B cell (primary cell): ENCODE measurements around the gene CDH5. TPM values are rescaled to one million over a fixed set of nuclear protein-coding genes. Genes with fewer than 3 reads are reported as not detected.

ENCODE experiments used
- ATAC-seq: fragments of 200-7000 bp; cut with Tn5 transposase; one replicate; pipeline ENCODE4 v1.10.0; 2021; ENCODE audit warnings: low read depth, mild to moderate bottlenecking, moderate number of reproducible peaks, moderate library complexity
- CTCF ChIA-PET: fragments of 350-600 bp; sonication (Branson Sonifier 250); formaldehyde crosslinking; loops from one replicate; lab custom pipeline; 2021; ENCODE audit warnings: antibody characterized with exemption, inconsistent platforms; lab: Charles Lee
- POLR2A ChIA-PET: fragments of 350-600 bp; sonication (Branson Sonifier 250); formaldehyde crosslinking; loops from one replicate; lab custom pipeline; 2021; ENCODE audit warnings: antibody characterized with exemption; lab: Charles Lee
- DNase-seq: peaks from one replicate; pipeline ENCODE4 v3.0.0; 2013
- H2AFZ ChIP-seq: 2 replicates; pipeline ENCODE4 v1.6.1; 2012; ENCODE audit warnings: mild to moderate bottlenecking, low read depth, low read length; ENCODE audit not compliant: insufficient read depth, poor library complexity, severe bottlenecking
- H3K27ac ChIP-seq, 2 donors: 1 replicate in 1 of 2; 2 replicates in 1 of 2; pipeline ENCODE4 v1.5.1; 2012 to 2013; ENCODE audit warnings: low read length in 2 of 2, mild to moderate bottlenecking in 2 of 2, moderate library complexity in 1 of 2
- H3K27me3 ChIP-seq, 4 experiments: fragments of 200-600 bp in 1 of 4; sonication (generic) in 1 of 4; replicated peaks in 1 of 4; 1 replicate in 2 of 4; 2 replicates in 2 of 4; pipeline versions ENCODE4 v1.6.1 to v1.7.0; 2013 to 2016; ENCODE audit warnings: low read length in 3 of 4, mild to moderate bottlenecking in 2 of 4, mixed read lengths in 1 of 4, moderate library complexity in 1 of 4; ENCODE audit not compliant: insufficient read depth in 4 of 4, control insufficient read depth in 3 of 4; ENCODE audit errors: control extremely low read depth in 1 of 4
- H3K36me3 ChIP-seq, 2 experiments: replicated peaks in 1 of 2; 1 replicate in 1 of 2; 2 replicates in 1 of 2; pipeline versions ENCODE4 v1.6.1 to v1.7.1; 2013; ENCODE audit warnings: low read length in 1 of 2; ENCODE audit not compliant: insufficient read depth in 2 of 2, control insufficient read depth in 1 of 2; ENCODE audit errors: control extremely low read depth in 1 of 2, extremely low read depth in 1 of 2
- H3K4me1 ChIP-seq, 2 donors: fragments of 200-600 bp in 1 of 2; sonication (generic) in 1 of 2; 1 replicate in 1 of 2; 2 replicates in 1 of 2; pipeline versions ENCODE4 v1.5.1 to v1.6.1; 2013 to 2017; ENCODE audit warnings: low read length in 2 of 2; ENCODE audit not compliant: control insufficient read depth in 2 of 2, insufficient read depth in 2 of 2
- H3K4me2 ChIP-seq: replicated peaks from 2 replicates; pipeline ENCODE3; 2012; ENCODE audit warnings: mild to moderate bottlenecking, low read depth, low read length; ENCODE audit not compliant: poor library complexity, severe bottlenecking
- H3K4me3 ChIP-seq, 5 experiments: fragments of 200-600 bp in 1 of 5; sonication (generic) in 1 of 5; 1 replicate in 3 of 5; 2 replicates in 2 of 5; pipeline versions ENCODE4 v1.5.1 to v1.7.0; 2011 to 2016; ENCODE audit warnings: low read length in 4 of 5, mild to moderate bottlenecking in 4 of 5, low read depth in 2 of 5, control low read depth in 1 of 5, moderate library complexity in 1 of 5; ENCODE audit not compliant: insufficient read depth in 1 of 5; ENCODE audit errors: control extremely low read depth in 1 of 5, extremely low read depth in 1 of 5
- H3K79me2 ChIP-seq: fragments of 200-600 bp; sonication (generic); one replicate; pipeline ENCODE4 v1.6.0; 2016; ENCODE audit warnings: low read length; ENCODE audit not compliant: control insufficient read depth, insufficient read depth
- H3K9ac ChIP-seq: fragments of 200-600 bp; sonication (generic); 2 replicates; pipeline ENCODE4 v1.6.1; 2017; ENCODE audit warnings: mild to moderate bottlenecking, low read length, moderate library complexity
- H3K9me3 ChIP-seq, 3 donors: one replicate each; pipeline versions ENCODE4 v1.6.1 to v1.7.1; 2013; ENCODE audit warnings: low read length in 2 of 3; ENCODE audit not compliant: control insufficient read depth in 2 of 3, insufficient read depth in 1 of 3; ENCODE audit errors: control extremely low read depth in 1 of 3
- H4K20me1 ChIP-seq: 2 replicates; pipeline ENCODE4 v1.6.0; 2012; ENCODE audit warnings: mild to moderate bottlenecking, low read length; ENCODE audit not compliant: insufficient read depth, control insufficient read depth, poor library complexity, severe bottlenecking
- H3K27ac Mint-ChIP-seq: one replicate; pipeline ENCODE4 v1.8.0; 2021; ENCODE audit warnings: mixed read lengths
- H3K27me3 Mint-ChIP-seq: one replicate; pipeline ENCODE4 v1.8.0; 2021; ENCODE audit warnings: mixed read lengths
- H3K4me1 Mint-ChIP-seq: one replicate; pipeline ENCODE4 v1.8.0; 2021; ENCODE audit warnings: mixed read lengths
- H3K4me3 Mint-ChIP-seq: one replicate; pipeline ENCODE4 v1.8.0; 2021; ENCODE audit warnings: mixed read lengths
- H3K9me3 Mint-ChIP-seq: one replicate; pipeline ENCODE4 v1.8.0; 2022; ENCODE audit warnings: mixed read lengths; ENCODE audit not compliant: insufficient read depth
- CTCF ChIP-seq: fragments of 200-600 bp; IDR thresholded peaks from one replicate; pipeline ENCODE4 v1.8.0; 2022; ENCODE audit warnings: antibody characterized with exemption, mild to moderate bottlenecking
- EZH2 ChIP-seq: IDR thresholded peaks from 2 replicates; pipeline ENCODE4 v1.6.1; 2012; ENCODE audit warnings: borderline replicate concordance, low read depth, mild to moderate bottlenecking, moderate library complexity, low read length; ENCODE audit not compliant: insufficient read depth, poor library complexity, severe bottlenecking
- WGBS: methylation state at CpG from one replicate; pipeline ENCODE4 v1.1.5; 2013; ENCODE audit warnings: missing lambda C conversion rate; ENCODE audit not compliant: insufficient coverage; 5-methylcytosine and 5-hydroxymethylcytosine counted together
- intact Hi-C: fragments of 100-400 bp; cut with micrococcal nuclease; formaldehyde crosslinking; loops from one replicate; pipeline ENCODE4 v1.10.0; 2022
- polyA plus RNA-seq: library from polyadenylated mRNA; depleted of rRNA; stranded (reverse); fragments of >200 nt; gene quantifications from 2 replicates; pipeline ENCODE4 v1.2.3, GENCODE V29; 2012
- total RNA-seq, 2 donors: library from RNA; stranded (reverse); fragments of 120-200 nt in 1 of 2; gene quantifications; 1 replicate in 1 of 2; 2 replicates in 1 of 2; pipeline versions ENCODE4 v1.2.3 to v1.2.4, GENCODE V29; 2013 to 2022

CDH5 gene
- total and polyA plus RNA-seq, 2 donors (not counting 1 experiment from before 2014, with no cell fraction given) = not detected

GRCh38 chr16:66431760-66432159 lies 65.3 kb downstream of the CDH5 start:
- H3K9me3 ChIP-seq = peaks cover 0 to 4% (median 0%) of the 10 kb centered on the region in 3 donors
- H3K27ac ChIP-seq = no peak overlapping the region
- H3K79me2 ChIP-seq = no peaks in the 10 kb centered on the region
- 96% methylated on average over 4 of the region's 8 CpGs for WGBS
- ChIA-PET CTCF (interaction anchor here (1.0 kb wide), 1 partner anchor 25 kb away, joined by 3 read pairs; no protein-coding TSS in a partner anchor), POLR2A (no interaction called here)
- H2AFZ ChIP-seq = no peak overlapping the region
- ATAC-seq (no peak), DNase-seq (no peak)
- H3K4me1 Mint-ChIP-seq = peaks cover 5% of the 10 kb centered on the region
- H3K36me3 ChIP-seq = no peaks in the 10 kb centered on the region
- H3K9ac ChIP-seq = no peak overlapping the region
- no peaks in the 10 kb centered on the region for H3K9me3 Mint-ChIP-seq
- intact Hi-C loops = no loop called here
- H3K4me3 ChIP-seq = no peak overlapping the region
- TF ChIP-seq EZH2 = no peak
- TF ChIP-seq CTCF = no peak
- peaks cover 10 to 11% of the 10 kb centered on the region in 2 donors for H3K4me1 ChIP-seq
- H3K4me2 ChIP-seq = no peak overlapping the region
- H3K4me3 Mint-ChIP-seq = no peak overlapping the region
- H4K20me1 ChIP-seq = no peaks in the 10 kb centered on the region
- peaks cover 43% of the 10 kb centered on the region for H3K27me3 Mint-ChIP-seq
- no peak overlapping the region for H3K27ac Mint-ChIP-seq
- H3K27me3 ChIP-seq = peaks cover 0 to 44% (median 21%) of the 10 kb centered on the region in 4 experiments

GRCh38 chr16:66432429-66432828 lies 65.9 kb downstream of the CDH5 start:
- H3K27me3 Mint-ChIP-seq = peaks cover 46% of the 10 kb centered on the region
- no peak overlapping the region for H3K4me3 Mint-ChIP-seq
- TF ChIP-seq EZH2 (no peak), CTCF (no peak)
- Histone ChIP-seq H3K36me3 (no peaks in the 10 kb centered on the region), H3K4me2 (no peak overlapping the region), H3K9me3 (peaks cover 0 to 4% (median 0%) of the 10 kb centered on the region in 3 donors), H3K27ac (no peak overlapping the region), H3K9ac (no peak overlapping the region), H4K20me1 (no peaks in the 10 kb centered on the region), H3K27me3 (peaks cover 0 to 44% (median 21%) of the 10 kb centered on the region in 4 experiments), H3K4me1 (peaks cover 10% of the 10 kb centered on the region in 2 donors), H3K4me3 (no peak overlapping the region), H3K79me2 (no peaks in the 10 kb centered on the region), H2AFZ (no peak overlapping the region)
- peaks cover 5% of the 10 kb centered on the region for H3K4me1 Mint-ChIP-seq
- ATAC-seq (no peak), DNase-seq (no peak)
- intact Hi-C loops = no loop called here
- H3K27ac Mint-ChIP-seq = no peak overlapping the region
- CTCF ChIA-PET = interaction anchor here (0.5 to 1.0 kb wide), 2 partner anchors 26 to 439 kb away, joined by 3 read pairs; no protein-coding TSS in a partner anchor
- no peaks in the 10 kb centered on the region for H3K9me3 Mint-ChIP-seq
- WGBS = 89% methylated on average over 5 of the region's 5 CpGs
- POLR2A ChIA-PET = no interaction called here
